ENCODE data around the gene ARV1.
"Not testable (repeated sequence)": the region's sequence is repeated elsewhere in the genome, so short reads cannot be mapped to it uniquely, and the experiment has no call there.

Gene ARV1

DNA sequence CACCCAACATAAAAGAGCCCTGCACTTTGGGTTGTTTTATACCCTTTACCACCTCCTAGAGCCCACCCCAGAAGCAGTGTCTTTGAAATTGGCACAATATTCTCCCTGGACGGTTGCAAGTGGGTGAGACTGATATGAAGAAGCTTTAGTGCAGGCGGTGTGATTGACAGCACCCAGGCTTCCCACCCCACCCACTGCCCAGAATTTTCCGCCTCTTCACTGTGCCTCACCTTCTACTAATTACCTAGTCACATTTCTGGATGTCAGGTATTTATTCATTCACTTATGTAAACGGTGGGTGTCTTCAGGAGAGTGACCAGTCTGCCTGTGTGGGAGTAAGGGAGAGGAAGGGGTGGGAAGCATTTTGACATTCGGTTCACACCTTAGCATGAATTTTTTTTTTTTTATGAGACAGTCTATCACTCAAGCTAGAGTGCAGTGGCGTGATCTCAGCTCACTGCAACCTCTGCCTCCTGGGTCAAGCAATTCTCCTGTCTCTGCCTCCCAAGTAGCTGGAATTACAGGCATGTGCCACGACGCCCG is 62.9 kb downstream of the ARV1 start:
- DNase-seq (ENCODE audit: low read depth in 2 of 2): no peak

DNA sequence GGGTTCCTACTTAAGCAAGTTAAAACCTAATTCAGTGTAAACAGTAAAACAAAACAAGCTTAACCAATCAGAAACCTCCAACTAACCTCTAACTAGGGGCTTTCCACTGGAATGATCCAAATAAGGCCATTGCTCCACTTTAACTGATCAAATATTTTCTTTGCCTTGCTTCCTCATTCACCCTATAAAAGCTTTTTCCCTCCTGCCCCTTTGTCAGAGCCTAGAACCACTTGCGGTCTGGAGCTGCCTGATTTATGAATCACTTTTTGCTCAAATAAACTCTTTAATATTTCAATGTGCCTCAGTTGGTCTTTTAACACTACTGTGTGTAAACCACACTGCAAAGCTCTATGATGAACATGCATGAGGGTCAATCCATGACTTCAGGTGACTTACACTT is 65.7 kb downstream of the ARV1 start:
- DNase-seq (ENCODE audit: low read depth in 2 of 2): no peak

DNA sequence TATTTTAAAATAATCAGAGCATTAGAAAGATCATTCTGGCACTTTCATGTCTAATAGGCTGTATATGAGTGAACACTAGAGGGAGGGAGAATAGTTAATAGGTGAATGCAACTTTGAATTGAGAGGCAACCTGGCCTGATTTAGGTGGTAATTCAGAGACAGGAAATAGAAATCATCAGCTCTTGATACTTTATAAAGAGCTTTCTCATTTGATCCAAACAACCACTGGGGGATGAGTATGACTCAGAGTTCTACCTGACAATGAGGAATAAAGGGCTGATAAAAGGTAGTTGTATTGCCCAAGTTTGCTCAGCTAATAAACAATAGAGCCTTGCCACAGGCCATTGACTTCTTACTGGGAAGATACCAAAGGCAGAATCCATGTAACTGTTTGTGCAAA is 66.4 kb downstream of the ARV1 start:
- no peak for DNase-seq (ENCODE audit: low read depth in 2 of 2)

DNA sequence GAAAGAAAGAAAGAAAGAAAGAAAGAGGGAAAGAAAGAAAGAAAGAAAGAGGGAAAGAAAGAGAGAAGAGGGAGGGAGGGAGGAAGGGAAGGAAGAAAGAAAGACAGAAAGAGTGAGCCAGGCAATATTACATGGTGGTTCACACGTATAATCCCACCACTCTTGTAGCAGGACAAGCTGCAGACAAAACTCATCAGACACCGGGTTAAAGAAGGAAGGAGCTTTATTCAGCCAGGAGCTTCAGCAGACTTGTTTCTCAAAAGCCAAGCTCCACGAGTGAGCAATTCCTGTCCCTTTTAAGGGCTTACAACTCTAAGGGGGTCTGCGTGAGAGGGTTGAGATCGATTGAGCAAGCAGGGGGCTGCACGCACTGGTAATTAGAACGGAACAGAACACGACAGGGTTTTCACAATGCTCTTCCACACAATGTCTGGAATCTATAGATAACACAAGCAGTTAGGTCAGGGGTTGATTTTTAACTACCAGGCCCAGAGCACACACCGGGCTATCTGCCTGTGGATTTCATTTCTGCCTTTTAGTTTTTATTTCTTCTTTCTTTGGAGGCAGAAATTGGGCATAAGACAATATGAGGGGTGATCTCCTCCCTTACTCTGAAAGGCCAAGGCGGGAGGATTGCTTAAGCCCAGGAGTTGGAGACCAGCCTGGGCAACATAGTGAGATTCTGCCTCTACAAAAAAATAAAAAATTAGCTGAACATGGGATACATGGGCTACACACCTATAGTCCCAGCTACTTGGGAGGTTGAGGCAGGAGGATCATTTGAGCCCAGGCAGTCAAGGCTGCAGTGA is 67.2 kb downstream of the ARV1 start:
- DNase-seq (ENCODE audit: low read depth in 2 of 2): not testable (repeated sequence)

DNA sequence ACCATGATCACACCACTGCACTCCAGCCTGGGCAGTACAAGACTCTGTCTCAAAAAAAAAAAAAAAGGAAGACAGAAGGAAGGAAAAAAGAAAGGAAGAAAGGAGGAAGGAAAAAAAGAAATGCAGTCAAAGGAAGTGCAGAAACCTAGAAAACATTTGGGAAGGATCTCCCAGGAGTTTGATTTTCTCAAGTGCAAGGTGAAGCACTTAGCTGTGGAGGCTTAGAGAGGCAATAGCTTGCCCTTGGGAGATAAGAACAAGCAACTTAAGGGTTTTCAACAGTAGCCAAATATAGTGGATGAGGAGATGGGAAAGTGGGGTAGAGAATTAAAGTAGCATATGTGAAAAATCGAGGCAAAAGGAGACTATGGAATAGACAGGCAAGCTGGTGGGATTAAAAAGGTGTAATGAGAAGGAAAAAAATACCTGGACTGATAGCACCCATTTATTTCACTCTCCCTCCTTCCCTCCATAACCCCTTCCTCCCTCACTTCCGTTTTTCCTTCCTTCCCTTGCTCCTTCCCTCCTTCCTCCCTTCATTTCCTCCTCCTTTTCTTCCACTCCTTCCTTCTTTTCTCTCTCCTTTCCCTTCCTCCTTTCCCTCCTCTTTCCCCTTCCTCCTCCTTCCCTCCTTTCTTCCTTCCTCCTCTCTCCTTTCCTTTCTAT is 68.0 kb downstream of the ARV1 start:
- no peak for DNase-seq (ENCODE audit: low read depth in 2 of 2)

DNA sequence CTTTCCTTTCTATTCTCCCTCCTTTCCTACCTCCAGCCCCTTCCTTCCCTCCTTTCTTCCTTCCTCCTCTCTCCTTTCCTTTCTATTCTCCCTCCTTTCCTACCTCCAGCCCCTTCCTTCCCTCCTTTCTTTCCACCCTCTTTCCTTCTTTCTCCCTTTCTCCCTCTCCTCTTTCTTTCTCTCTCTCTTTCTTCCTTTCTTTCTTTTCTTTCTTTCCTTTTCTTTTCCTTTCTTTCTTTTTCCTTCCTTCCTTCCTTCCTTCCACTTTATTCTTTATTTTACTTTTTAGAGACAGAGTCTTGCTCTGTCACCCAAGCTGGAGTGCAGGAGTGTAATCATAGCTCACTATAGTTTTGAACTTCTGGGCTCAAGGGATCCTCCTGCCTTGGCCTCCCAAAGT is 68.6 kb downstream of the ARV1 start:
- DNase-seq (ENCODE audit: low read depth in 2 of 2): not testable (repeated sequence)

DNA sequence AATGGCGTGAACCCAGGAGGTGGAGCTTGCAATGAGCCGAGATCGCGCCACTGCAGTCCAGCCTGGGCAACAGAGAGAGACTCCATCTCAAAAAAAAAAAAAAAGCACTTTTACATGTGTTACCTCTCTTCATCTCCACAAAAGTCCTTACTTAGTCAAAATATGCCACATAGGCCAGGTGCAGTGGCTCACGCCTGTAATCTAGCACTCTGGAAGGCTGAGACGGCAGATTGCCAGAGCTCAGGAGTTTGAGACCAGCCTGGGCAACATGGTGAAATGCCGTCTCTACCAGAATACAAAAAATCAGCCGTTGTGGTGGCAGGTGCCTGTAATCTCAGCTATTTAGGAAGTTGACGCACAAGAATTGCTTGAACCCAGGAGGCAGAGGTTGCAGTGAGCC is 69.5 kb downstream of the ARV1 start:
- not testable (repeated sequence) for DNase-seq (ENCODE audit: low read depth in 2 of 2)

DNA sequence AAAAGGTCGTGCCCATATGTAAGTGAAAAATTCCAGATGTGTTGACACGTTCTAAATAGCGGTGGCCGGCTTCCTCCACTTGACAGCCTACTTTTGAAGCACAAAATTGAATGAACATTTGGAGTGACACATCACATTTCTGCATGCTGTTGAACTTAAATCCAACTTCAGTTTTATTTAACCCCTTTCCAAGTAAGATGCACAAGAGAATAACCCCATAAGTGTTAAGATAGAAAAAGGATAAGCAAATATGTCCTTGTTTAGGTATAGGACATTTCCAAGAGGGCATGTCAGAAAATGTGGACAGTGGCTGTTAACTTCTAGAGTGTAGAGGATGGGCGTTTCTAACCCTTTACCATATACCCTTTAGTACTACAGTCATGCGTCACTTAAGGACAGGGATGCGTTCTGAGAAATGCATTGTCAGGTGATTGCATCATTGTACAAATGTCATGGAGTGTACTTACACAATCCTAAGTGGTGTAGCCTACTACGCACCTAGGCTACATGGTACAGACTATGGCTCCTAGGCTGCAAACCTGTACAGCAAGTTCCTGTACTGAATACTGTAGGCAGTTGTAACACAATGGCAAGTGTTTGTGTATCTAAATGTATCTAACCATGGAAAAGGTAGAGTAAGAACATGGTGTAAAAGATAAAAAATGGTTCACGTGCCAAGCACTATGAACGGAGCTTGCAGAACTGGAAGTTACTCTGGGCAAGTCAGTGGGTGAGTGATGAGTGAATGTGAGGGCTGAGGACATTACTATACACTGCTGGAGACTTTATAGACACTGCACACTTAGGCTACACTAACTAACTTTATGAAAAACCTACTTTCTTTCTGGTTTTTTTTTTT is 70.5 kb downstream of the ARV1 start:
- no peak for DNase-seq (ENCODE audit: low read depth in 2 of 2)
